ENCODE data around the gene TRIM63. TPM values are rescaled to one million over a fixed set of nuclear protein-coding genes. Genes with fewer than 3 reads are reported as not detected.

The TRIM63 gene
- polyA plus RNA-seq, 3 donors: 0.09 TPM; not detected in 2

DNA sequence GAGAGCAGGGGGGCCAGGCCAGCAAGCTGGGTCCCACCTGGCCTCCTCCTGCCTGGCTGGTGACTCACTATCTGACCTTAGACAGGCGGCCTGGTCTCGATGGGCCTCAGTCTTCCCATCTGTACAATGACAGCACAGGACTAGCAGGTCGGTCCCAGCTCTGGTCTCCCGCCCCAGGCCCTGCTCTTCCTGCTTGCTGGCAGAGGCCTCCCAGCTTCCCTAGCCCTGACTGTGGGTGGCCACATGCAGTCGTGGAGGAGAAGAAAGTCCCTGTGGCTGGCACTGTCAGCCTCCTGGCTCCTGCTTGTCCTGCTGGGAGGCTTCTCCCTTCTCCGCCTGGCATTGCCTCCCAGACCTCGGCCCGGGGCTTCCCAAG is 45.0 kb downstream of the TRIM63 start:
- Histone ChIP-seq H4K20me1 (ENCODE audit: insufficient read depth, low read length) (no peaks in the 10 kb centered on the region), H3K4me1 (ENCODE audit: control insufficient read depth in 1 of 2, insufficient read depth in 2 of 2, low read length in 2 of 2) (peaks cover 4 to 9% of the 10 kb centered on the region in 2 donors), H3K27ac (ENCODE audit: low read depth in 1 of 2, low read length in 2 of 2) (no peak overlapping the region), H3K27me3 (ENCODE audit: control insufficient read depth in 2 of 2, insufficient read depth in 2 of 2, low read length in 2 of 2) (peaks cover 0 to 2% of the 10 kb centered on the region in 2 donors), H3K9me3 (replicated peaks in 1 of 2; ENCODE audit: control insufficient read depth in 1 of 2, insufficient read depth in 1 of 2, low read length in 2 of 2) (no peaks in the 10 kb centered on the region), H3K4me3 (replicated peaks in 1 of 3; ENCODE audit: low read depth in 2 of 3, low read length in 3 of 3) (no peak overlapping the region), H3K79me2 (ENCODE audit: insufficient read depth, low read length) (no peaks in the 10 kb centered on the region), H3K9ac (ENCODE audit: insufficient read depth, low read length, poor library complexity, severe bottlenecking) (no peak overlapping the region), H3K4me2 (replicated peaks; ENCODE audit: extremely low read depth, low read length, poor library complexity, severe bottlenecking) (no peak overlapping the region), H2AFZ (ENCODE audit: insufficient read depth, low read depth, low read length, poor library complexity, severe bottlenecking) (no peak overlapping the region), H3K36me3 (replicated peaks in 1 of 2; ENCODE audit: control insufficient read depth in 1 of 2, insufficient read depth in 2 of 2, low read length in 2 of 2) (no peaks in the 10 kb centered on the region)
- H3K27me3 Mint-ChIP-seq (ENCODE audit: low read depth in 3 of 3): peaks cover 11 to 32% (median 13%) of the 10 kb centered on the region in 3 donors
- peaks cover 0 to 4% (median 0%) of the 10 kb centered on the region in 7 donors for H3K9me3 Mint-ChIP-seq
- H3K4me3 Mint-ChIP-seq: no peak overlapping the region
- 87% methylated on average over 8 of the region's 8 CpGs for WGBS (ENCODE audit: insufficient coverage)
- no peak for DNase-seq
- intact Hi-C loops (cut with micrococcal nuclease): no loop called here
- H3K4me1 Mint-ChIP-seq: peaks cover 15% of the 10 kb centered on the region
- peaks cover 0 to 5% of the 10 kb centered on the region in 2 donors for H3K36me3 Mint-ChIP-seq
- H3K27ac Mint-ChIP-seq: peak overlapping the region in 1 of 7 donors; percentile 61
- TF ChIP-seq, protein P1, sequence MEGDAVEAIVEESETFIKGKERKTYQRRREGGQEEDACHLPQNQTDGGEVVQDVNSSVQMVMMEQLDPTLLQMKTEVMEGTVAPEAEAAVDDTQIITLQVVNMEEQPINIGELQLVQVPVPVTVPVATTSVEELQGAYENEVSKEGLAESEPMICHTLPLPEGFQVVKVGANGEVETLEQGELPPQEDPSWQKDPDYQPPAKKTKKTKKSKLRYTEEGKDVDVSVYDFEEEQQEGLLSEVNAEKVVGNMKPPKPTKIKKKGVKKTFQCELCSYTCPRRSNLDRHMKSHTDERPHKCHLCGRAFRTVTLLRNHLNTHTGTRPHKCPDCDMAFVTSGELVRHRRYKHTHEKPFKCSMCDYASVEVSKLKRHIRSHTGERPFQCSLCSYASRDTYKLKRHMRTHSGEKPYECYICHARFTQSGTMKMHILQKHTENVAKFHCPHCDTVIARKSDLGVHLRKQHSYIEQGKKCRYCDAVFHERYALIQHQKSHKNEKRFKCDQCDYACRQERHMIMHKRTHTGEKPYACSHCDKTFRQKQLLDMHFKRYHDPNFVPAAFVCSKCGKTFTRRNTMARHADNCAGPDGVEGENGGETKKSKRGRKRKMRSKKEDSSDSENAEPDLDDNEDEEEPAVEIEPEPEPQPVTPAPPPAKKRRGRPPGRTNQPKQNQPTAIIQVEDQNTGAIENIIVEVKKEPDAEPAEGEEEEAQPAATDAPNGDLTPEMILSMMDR (IDR thresholded peaks at IDR 0.05): no peak

GRCh38 chr1:26021647-26022403 is 45.6 kb downstream of the TRIM63 start, which contains the start of gene EXTL1:
TSS of gene EXTL1 (plus strand) at chr1:26021775. CDS start at chr1:26022647, 872 bp downstream.
- H2AFZ ChIP-seq (ENCODE audit: insufficient read depth, low read depth, low read length, poor library complexity, severe bottlenecking): no peak within 1 kb of the TSS
- Mint-ChIP-seq H3K36me3 (peaks cover 0 to 5% of the 10 kb centered on the region in 2 donors), H3K4me3 (no peak within 1 kb of the TSS), H3K4me1 (peaks cover 19% of the 10 kb centered on the region), H3K27ac (peak within 1 kb of the TSS in 1 of 7 donors; percentile 61), H3K9me3 (peaks cover 0 to 4% (median 0%) of the 10 kb centered on the region in 7 donors), H3K27me3 (ENCODE audit: low read depth in 3 of 3) (peaks cover 11 to 32% (median 13%) of the 10 kb centered on the region in 3 donors)
- H3K36me3 ChIP-seq (replicated peaks in 1 of 2; ENCODE audit: control insufficient read depth in 1 of 2, insufficient read depth in 2 of 2, low read length in 2 of 2): no peaks in the 10 kb centered on the region
- 75% methylated on average over 15 of the region's 15 CpGs for WGBS (ENCODE audit: insufficient coverage)
- H3K4me3 ChIP-seq (replicated peaks in 1 of 3; ENCODE audit: low read depth in 2 of 3, low read length in 3 of 3): no peak within 1 kb of the TSS
- H3K4me2 ChIP-seq (replicated peaks; ENCODE audit: extremely low read depth, low read length, poor library complexity, severe bottlenecking): no peak within 1 kb of the TSS
- H3K9me3 ChIP-seq (replicated peaks in 1 of 2; ENCODE audit: control insufficient read depth in 1 of 2, insufficient read depth in 1 of 2, low read length in 2 of 2): no peaks in the 10 kb centered on the region
- peaks cover 10 to 15% of the 10 kb centered on the region in 2 donors for H3K4me1 ChIP-seq (ENCODE audit: control insufficient read depth in 1 of 2, insufficient read depth in 2 of 2, low read length in 2 of 2)
- TF ChIP-seq, protein P1 (IDR thresholded peaks at IDR 0.05): no peak
- intact Hi-C loops (cut with micrococcal nuclease): no loop called here
- H3K79me2 ChIP-seq (ENCODE audit: insufficient read depth, low read length): no peaks in the 10 kb centered on the region
- H4K20me1 ChIP-seq (ENCODE audit: insufficient read depth, low read length): no peaks in the 10 kb centered on the region
- H3K9ac ChIP-seq (ENCODE audit: insufficient read depth, low read length, poor library complexity, severe bottlenecking): no peak within 1 kb of the TSS
- H3K27me3 ChIP-seq (ENCODE audit: control insufficient read depth in 2 of 2, insufficient read depth in 2 of 2, low read length in 2 of 2): peaks cover 0 to 2% of the 10 kb centered on the region in 2 donors
- no peak within 1 kb of the TSS for H3K27ac ChIP-seq (ENCODE audit: low read depth in 1 of 2, low read length in 2 of 2)
- DNase-seq: no peak
